Cerebellar cortex (tissue), 1 donor: ENCODE measurements around the gene SRBD1.

ENCODE experiments used
- DNase-seq: peaks from one replicate; pipeline ENCODE4 v3.0.0-alpha.2; 2015; ENCODE audit warnings: low spot score

Gene SRBD1

GRCh38 chr2:45595721-45596435, 15.2 kb downstream of the SRBD1 start:
- DNase-seq, result no peak

GRCh38 chr2:45591073-45591472, 20.0 kb downstream of the SRBD1 start:
- no peak for DNase-seq

- DNase-seq, result no peak
Observed at GRCh38 chr2:45588158-45588829, 22.8 kb downstream of the SRBD1 start.

GRCh38 chr2:45586600-45586999, 24.5 kb downstream of the SRBD1 start:
- no peak for DNase-seq

- peak; percentile 48 for DNase-seq
Observed at GRCh38 chr2:45585267-45585861, 25.7 kb downstream of the SRBD1 start.

- DNase-seq, result no peak
Observed at GRCh38 chr2:45583977-45584376, 27.1 kb downstream of the SRBD1 start.

- DNase-seq, result no peak
Observed at GRCh38 chr2:45582522-45582921, 28.5 kb downstream of the SRBD1 start.

GRCh38 chr2:45578056-45578843, 32.8 kb downstream of the SRBD1 start:
- DNase-seq, result peak; percentile 11

GRCh38 chr2:45577441-45577840, 33.6 kb downstream of the SRBD1 start:
- DNase-seq, result no peak

- DNase-seq, result no peak
Observed at GRCh38 chr2:45575881-45576280, 35.2 kb downstream of the SRBD1 start.

GRCh38 chr2:45572979-45573378, 38.1 kb downstream of the SRBD1 start:
- DNase-seq, result no peak

GRCh38 chr2:45571940-45572339, 39.1 kb downstream of the SRBD1 start:
- no peak for DNase-seq

GRCh38 chr2:45570671-45571334, 40.3 kb downstream of the SRBD1 start:
- no peak for DNase-seq

GRCh38 chr2:45568935-45569334, 42.1 kb downstream of the SRBD1 start:
- no peak for DNase-seq

- no peak for DNase-seq
Observed at GRCh38 chr2:45567974-45568789, 42.9 kb downstream of the SRBD1 start.

- DNase-seq, result no peak
Observed at GRCh38 chr2:45567288-45567963, 43.6 kb downstream of the SRBD1 start.

GRCh38 chr2:45559436-45559835, 51.6 kb downstream of the SRBD1 start:
- DNase-seq, result no peak

GRCh38 chr2:45554742-45555140, 56.3 kb downstream of the SRBD1 start:
- DNase-seq, result no peak

GRCh38 chr2:45554073-45554741, 56.9 kb downstream of the SRBD1 start:
- no peak for DNase-seq

- DNase-seq, result no peak
Observed at GRCh38 chr2:45551862-45552261, 59.2 kb downstream of the SRBD1 start.
